K562 (cell line): ENCODE measurements around the gene FTO. TPM values are rescaled to one million over a fixed set of nuclear protein-coding genes. Genes with fewer than 3 reads are reported as not detected.

Experiments used
- ATAC-seq: fragments of 200-7000 bp; cut with Tn5 transposase; 3 replicates; pipeline ENCODE4 v1.9.1; 2020; ENCODE audit warnings: moderate library complexity
- BruUV-seq: library from RNA; stranded (reverse); fragments of 400-500 nt; replicated peaks from 2 replicates; lab custom pipeline; 2021; lab: Mats Ljungman, UMichigan
- CTCF ChIA-PET: fragments of 300-600 bp; formaldehyde crosslinking; extraction: SDS; loops from one replicate; lab custom pipeline; 2021; ENCODE audit warnings: low intra/inter-chr PET ratio; lab: Yijun Ruan, JAX
- POLR2A ChIA-PET: fragments of 300-600, 350-650 bp; sonication (Branson Sonifier 250); formaldehyde crosslinking; extraction: SDS; loops from one replicate; lab custom pipeline; 2021; ENCODE audit warnings: antibody characterized with exemption, inconsistent platforms; lab: Yijun Ruan, JAX
- DNase-seq, 4 experiments: peaks; one replicate each; pipeline versions ENCODE4 v3.0.0 to v3.0.0-alpha.2; 2011 to 2018; ENCODE audit warnings: low spot score in 3 of 4, mixed read lengths in 3 of 4; ENCODE audit errors: extremely low read depth in 1 of 4
- FAIRE-seq: peaks from 2 replicates; lab custom pipeline; 2011; peaks lifted over from hg19 to GRCh38; lab: Jason Lieb, UNC
- H2AFZ ChIP-seq: 2 replicates; pipeline ENCODE4 v1.6.0; 2011; ENCODE audit warnings: low read depth, low read length, control low read depth, inconsistent platforms
- H3K27ac ChIP-seq: fragments of 200-600 bp; 3 replicates; pipeline ENCODE4 v1.8.0; 2011; ENCODE audit warnings: low read depth, mild to moderate bottlenecking, control low read depth, inconsistent platforms, low read length, moderate library complexity, mixed read lengths; ENCODE audit errors: extremely low read depth
- H3K27me3 ChIP-seq, 2 experiments: fragments of 300-600 bp in 1 of 2; 2 replicates in 1 of 2; 3 replicates in 1 of 2; pipeline versions ENCODE4 v1.6.0 to v1.8.0; 2011; ENCODE audit warnings: inconsistent platforms in 2 of 2, low read length in 2 of 2, mild to moderate bottlenecking in 1 of 2, mixed read lengths in 1 of 2, moderate library complexity in 1 of 2; ENCODE audit not compliant: control insufficient read depth in 2 of 2, insufficient read depth in 2 of 2
- H3K36me3 ChIP-seq: fragments of 300-600 bp; 3 replicates; pipeline ENCODE4 v1.8.0; 2011; ENCODE audit warnings: mild to moderate bottlenecking, low read length, inconsistent platforms; ENCODE audit not compliant: control insufficient read depth, insufficient read depth
- H3K4me1 ChIP-seq, 2 experiments: fragments of 200-600 bp in 1 of 2; replicated peaks in 1 of 2; 2 replicates in 1 of 2; 3 replicates in 1 of 2; pipeline versions ENCODE4 v1.5.1 to v1.8.0; 2011; ENCODE audit warnings: inconsistent platforms in 2 of 2, low read length in 2 of 2, mild to moderate bottlenecking in 1 of 2, mixed read lengths in 1 of 2, moderate library complexity in 1 of 2; ENCODE audit not compliant: control insufficient read depth in 2 of 2, insufficient read depth in 2 of 2
- H3K4me2 ChIP-seq: 2 replicates; pipeline ENCODE4 v1.6.1; 2011; ENCODE audit warnings: low read length, control low read depth, inconsistent platforms, mixed read lengths; ENCODE audit not compliant: insufficient read depth
- H3K4me3 ChIP-seq: fragments of 200-600 bp; sonication (generic), shearing (Covaris generic); 2 replicates; pipeline ENCODE4 v1.5.1; 2016; ENCODE audit warnings: control low read depth, inconsistent platforms
- H3K79me2 ChIP-seq: fragments of 200-600 bp; 3 replicates; pipeline ENCODE4 v1.8.0; 2011; ENCODE audit warnings: low read length, inconsistent platforms; ENCODE audit not compliant: control insufficient read depth, insufficient read depth
- H3K9ac ChIP-seq, 2 experiments: 2 replicates each; pipeline versions ENCODE4 v1.6.0 to v1.6.1; 2011; ENCODE audit warnings: low read depth in 2 of 2, low read length in 2 of 2, control low read depth in 1 of 2, inconsistent platforms in 1 of 2, mild to moderate bottlenecking in 1 of 2, mixed read lengths in 1 of 2; ENCODE audit not compliant: insufficient read depth in 1 of 2
- H3K9me1 ChIP-seq: one replicate; pipeline ENCODE4 v1.6.0; 2011; ENCODE audit warnings: inconsistent platforms, mild to moderate bottlenecking, low read length, moderate library complexity; ENCODE audit not compliant: control insufficient read depth, insufficient read depth
- H3K9me3 ChIP-seq: replicated peaks from 2 replicates; pipeline ENCODE4 v1.5.1; 2011; ENCODE audit warnings: low read depth, low read length, inconsistent platforms; ENCODE audit not compliant: control insufficient read depth, insufficient read depth
- H4K20me1 ChIP-seq: replicated peaks from 2 replicates; pipeline ENCODE4 v1.6.1; 2011; ENCODE audit warnings: low read length, inconsistent platforms, mixed read lengths; ENCODE audit not compliant: control insufficient read depth, insufficient read depth
- BDP1 ChIP-seq: IDR thresholded peaks from 3 replicates; pipeline ENCODE4 v1.6.1; 2011; ENCODE audit not compliant: insufficient read length, insufficient read depth
- CHD1 ChIP-seq: fragments of 200-600 bp; sonication (generic); IDR thresholded peaks from one replicate; pipeline ENCODE4 v1.6.1; 2012; ENCODE audit warnings: mild to moderate bottlenecking, moderate library complexity, low read length, inconsistent platforms
- CREB1 ChIP-seq, 2 experiments: sonication (generic) in 1 of 2; formaldehyde crosslinking in 1 of 2; IDR thresholded peaks; 2 replicates each; pipeline versions ENCODE4 v1.6.1 to v1.8.0; 2012 to 2022; ENCODE audit warnings: inconsistent platforms in 1 of 2, mild to moderate bottlenecking in 1 of 2, missing genetic modification reagents in 1 of 2, moderate library complexity in 1 of 2
- CREB3L1 ChIP-seq: fragments of 450-650 bp; IDR thresholded peaks from 2 replicates; pipeline ENCODE4 v1.6.1; 2014; ENCODE audit warnings: low read depth, mild to moderate bottlenecking, moderate library complexity, borderline replicate concordance
- CXXC5 ChIP-seq: fragments of 250-450 bp; sonication (Bioruptor Pico); IDR thresholded peaks from 2 replicates; pipeline ENCODE4 v1.8.0; 2022; ENCODE audit warnings: inconsistent platforms, mild to moderate bottlenecking, moderate library complexity
- HDAC3 ChIP-seq: fragments of 450-650 bp; IDR thresholded peaks from 2 replicates; pipeline ENCODE4 v1.6.1; 2018; ENCODE audit warnings: borderline replicate concordance, mild to moderate bottlenecking, moderate library complexity; ENCODE audit not compliant: partially characterized antibody
- POLR2AphosphoS2 ChIP-seq: IDR thresholded peaks from 2 replicates; pipeline ENCODE4 v1.6.1; 2012; ENCODE audit warnings: low read length, improper control_type of control experiment
- USF2 ChIP-seq: sonication (generic); formaldehyde crosslinking; IDR thresholded peaks from 2 replicates; pipeline ENCODE4 v1.5.0; 2020; ENCODE audit warnings: missing genetic modification reagents
- ZBTB1 ChIP-seq: sonication (generic); formaldehyde crosslinking; IDR thresholded peaks from 2 replicates; pipeline ENCODE4 v1.8.1; 2023; ENCODE audit warnings: missing genetic modification reagents, low read depth, mild to moderate bottlenecking, borderline replicate concordance
- ZNF232 ChIP-seq: sonication (generic); formaldehyde crosslinking; IDR thresholded peaks from 2 replicates; pipeline ENCODE4 v1.8.0; 2022; ENCODE audit warnings: mild to moderate bottlenecking, missing genetic modification reagents
- ZNF445 ChIP-seq: fragments of 250-450 bp; sonication (Bioruptor Pico); IDR thresholded peaks from 2 replicates; pipeline ENCODE4 v1.4.0; 2020; ENCODE audit warnings: low read depth, mild to moderate bottlenecking, moderate library complexity
- ZNF707 ChIP-seq: fragments of 250-450 bp; sonication (Bioruptor Pico); conservative IDR thresholded peaks from 2 replicates; pipeline ENCODE4 v1.8.0; 2022; ENCODE audit warnings: inconsistent platforms, mild to moderate bottlenecking, moderate library complexity
- WGBS: fragments of 100-300 bp; shearing (Covaris generic); methylation state at CpG from one replicate; pipeline ENCODE4 v1.1.6; 2016; ENCODE audit warnings: low coverage, mixed read lengths; ENCODE audit not compliant: insufficient coverage; ENCODE audit errors: missing lambda C conversion rate; 5-methylcytosine and 5-hydroxymethylcytosine counted together
- in situ Hi-C: fragments of 300-500 bp; cut with MboI; formaldehyde crosslinking; loops from 4 replicates; pipeline ENCODE4 v1.15.0; 2018; ENCODE audit warnings: inconsistent platforms, mixed read lengths
- intact Hi-C: fragments of 100-400 bp; cut with micrococcal nuclease; formaldehyde crosslinking; loops from 2 replicates; pipeline ENCODE4 v1.14.2; 2022
- polyA plus RNA-seq, 8 experiments: library from polyadenylated mRNA; depleted of rRNA in 4 of 8; stranded (reverse) in 5 of 8; unstranded in 3 of 8; fragments of >200 nt; fragmentation: Nextera tagmentation in 2 of 8; fragmentation: Illumina TruSeq in 1 of 8; extraction: Ambion mirVana in 2 of 8; extraction: Trizol in 1 of 8; gene quantifications; 2 replicates each; pipeline versions ENCODE4 v1.2.1 to v1.2.3, GENCODE V29; 2011 to 2014; ENCODE audit warnings: inconsistent platforms in 1 of 8, missing spikeins in 1 of 8
- total RNA-seq, 7 experiments: library from RNA; depleted of rRNA in 6 of 7; stranded (reverse); fragments of >200 nt in 6 of 7; fragmentation: Illumina TruSeq in 2 of 7; extraction: Trizol in 2 of 7; gene quantifications; 2 replicates each; pipeline versions ENCODE4 v1.2.1 to v1.2.3, GENCODE V29; 2011 to 2021; ENCODE audit warnings: low replicate concordance in 1 of 7
- TF ChIP-seq, protein P1 (sequence below): fragments of 450-650 bp; formaldehyde crosslinking; IDR thresholded peaks from 2 replicates; pipeline ENCODE4 v1.4.0; 2022; ENCODE audit warnings: mild to moderate bottlenecking, moderate library complexity
- TF ChIP-seq, protein P2 (sequence below): fragments of 250-450 bp; sonication (Bioruptor Pico); IDR thresholded peaks from 2 replicates; pipeline ENCODE4 v1.5.0; 2021
- TF ChIP-seq, protein P3 (sequence below): fragments of 250-450 bp; sonication (Bioruptor Pico); IDR thresholded peaks from 2 replicates; pipeline ENCODE4 v1.5.0; 2022; ENCODE audit warnings: mild to moderate bottlenecking

The FTO gene
- total and polyA plus RNA-seq, 9 of the 15 experiments (the other 6 are each of a cell fraction or from before 2014, with no cell fraction given) = 11.3 to 27.7 (median 25.5) TPM

- Histone ChIP-seq H3K36me3 (no peaks in the 10 kb centered on the region), H3K9me1 (no peaks in the 10 kb centered on the region), H3K4me2 (no peak overlapping the region), H3K4me1 (no peaks in the 10 kb centered on the region), H3K9ac (no peak overlapping the region), H4K20me1 (0 out of 2 replicates have a peak, but pooled peaks cover 3% of the 10 kb centered on the region), H3K79me2 (no peaks in the 10 kb centered on the region), H3K9me3 (no peaks in the 10 kb centered on the region), H2AFZ (no peak overlapping the region), H3K27me3 (no peaks in the 10 kb centered on the region; a peak in 1 of 5 replicates), H3K4me3 (no peak overlapping the region), H3K27ac (no peak overlapping the region)
- DNase-seq = no peak
- FAIRE-seq = no peak
- CTCF ChIA-PET = no interaction called here
- no peak for ATAC-seq
- intact Hi-C loops = no loop called here
- 56% methylated on average over 6 of the region's 6 CpGs for WGBS
- POLR2A ChIA-PET = interaction anchor here (0.9 kb wide), 1 partner anchor 15 kb away, joined by 3 read pairs; no protein-coding TSS in a partner anchor
- BruUV-seq = no TSS peak
- in situ Hi-C loops = no loop called here
- TF ChIP-seq ZNF232 (CRISPR knock-in tag) (no peak), POLR2AphosphoS2 (no peak), BDP1 (no peak), CREB3L1 (no peak), ZNF707 (CRISPR knock-in tag) (no peak), CHD1 (no peak), CXXC5 (no peak), ZNF445 (CRISPR knock-in tag) (no peak), CREB1 (IDR thresholded peaks at IDR 0.05) (no peak), CREB1 (CRISPR knock-in tag; IDR thresholded peaks at IDR 0.05) (no peak), ZBTB1 (CRISPR knock-in tag) (no peak), USF2 (CRISPR knock-in tag) (no peak), HDAC3 (no peak)
- TF ChIP-seq, protein P1, sequence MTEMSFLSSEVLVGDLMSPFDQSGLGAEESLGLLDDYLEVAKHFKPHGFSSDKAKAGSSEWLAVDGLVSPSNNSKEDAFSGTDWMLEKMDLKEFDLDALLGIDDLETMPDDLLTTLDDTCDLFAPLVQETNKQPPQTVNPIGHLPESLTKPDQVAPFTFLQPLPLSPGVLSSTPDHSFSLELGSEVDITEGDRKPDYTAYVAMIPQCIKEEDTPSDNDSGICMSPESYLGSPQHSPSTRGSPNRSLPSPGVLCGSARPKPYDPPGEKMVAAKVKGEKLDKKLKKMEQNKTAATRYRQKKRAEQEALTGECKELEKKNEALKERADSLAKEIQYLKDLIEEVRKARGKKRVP (CRISPR knock-in tag) = no peak
- TF ChIP-seq, protein P2, sequence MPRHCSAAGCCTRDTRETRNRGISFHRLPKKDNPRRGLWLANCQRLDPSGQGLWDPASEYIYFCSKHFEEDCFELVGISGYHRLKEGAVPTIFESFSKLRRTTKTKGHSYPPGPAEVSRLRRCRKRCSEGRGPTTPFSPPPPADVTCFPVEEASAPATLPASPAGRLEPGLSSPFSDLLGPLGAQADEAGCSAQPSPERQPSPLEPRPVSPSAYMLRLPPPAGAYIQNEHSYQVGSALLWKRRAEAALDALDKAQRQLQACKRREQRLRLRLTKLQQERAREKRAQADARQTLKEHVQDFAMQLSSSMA (CRISPR knock-in tag) = no peak
- TF ChIP-seq, protein P3, sequence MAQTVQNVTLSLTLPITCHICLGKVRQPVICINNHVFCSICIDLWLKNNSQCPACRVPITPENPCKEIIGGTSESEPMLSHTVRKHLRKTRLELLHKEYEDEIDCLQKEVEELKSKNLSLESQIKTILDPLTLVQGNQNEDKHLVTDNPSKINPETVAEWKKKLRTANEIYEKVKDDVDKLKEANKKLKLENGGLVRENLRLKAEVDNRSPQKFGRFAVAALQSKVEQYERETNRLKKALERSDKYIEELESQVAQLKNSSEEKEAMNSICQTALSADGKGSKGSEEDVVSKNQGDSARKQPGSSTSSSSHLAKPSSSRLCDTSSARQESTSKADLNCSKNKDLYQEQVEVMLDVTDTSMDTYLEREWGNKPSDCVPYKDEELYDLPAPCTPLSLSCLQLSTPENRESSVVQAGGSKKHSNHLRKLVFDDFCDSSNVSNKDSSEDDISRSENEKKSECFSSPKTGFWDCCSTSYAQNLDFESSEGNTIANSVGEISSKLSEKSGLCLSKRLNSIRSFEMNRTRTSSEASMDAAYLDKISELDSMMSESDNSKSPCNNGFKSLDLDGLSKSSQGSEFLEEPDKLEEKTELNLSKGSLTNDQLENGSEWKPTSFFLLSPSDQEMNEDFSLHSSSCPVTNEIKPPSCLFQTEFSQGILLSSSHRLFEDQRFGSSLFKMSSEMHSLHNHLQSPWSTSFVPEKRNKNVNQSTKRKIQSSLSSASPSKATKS (CRISPR knock-in tag) = no peak
Measured at GRCh38 chr16:53792161-53792951, 88.4 kb downstream of the FTO start.
